K562 (cell line): Measurements from ENCODE around the gene HAL. TPM values are rescaled to one million over a fixed set of nuclear protein-coding genes. Genes with fewer than 3 reads are reported as not detected.

Source experiments
- ATF7 ChIP-seq: fragments of 450-650 bp; IDR thresholded peaks from 2 replicates; pipeline ENCODE4 v1.7.1; 2014; ENCODE audit warnings: mild to moderate bottlenecking, moderate library complexity
- CBFA2T2 ChIP-seq: fragments of 450-650 bp; conservative IDR thresholded peaks from 2 replicates; pipeline ENCODE4 v1.6.1; 2017; ENCODE audit warnings: mild to moderate bottlenecking
- CREB3L1 ChIP-seq: fragments of 450-650 bp; IDR thresholded peaks from 2 replicates; pipeline ENCODE4 v1.6.1; 2014; ENCODE audit warnings: low read depth, mild to moderate bottlenecking, moderate library complexity, borderline replicate concordance
- DEAF1 ChIP-seq: fragments of 450-650 bp; formaldehyde crosslinking; IDR thresholded peaks from 2 replicates; pipeline ENCODE4 v1.4.0; 2020; ENCODE audit warnings: mild to moderate bottlenecking, moderate library complexity
- ELF4 ChIP-seq: fragments of 450-650 bp; formaldehyde crosslinking; IDR thresholded peaks from 2 replicates; pipeline ENCODE4 v1.4.0; 2022; ENCODE audit warnings: missing genetic modification characterization
- GATAD2B ChIP-seq: fragments of 450-650 bp; IDR thresholded peaks from 2 replicates; pipeline ENCODE4 v1.6.1; 2017; ENCODE audit warnings: mild to moderate bottlenecking, borderline replicate concordance
- KAT2B ChIP-seq: IDR thresholded peaks from one replicate; pipeline ENCODE4 v1.6.1; 2012; ENCODE audit warnings: low read depth, mild to moderate bottlenecking, control low read depth, inconsistent platforms, low read length, moderate library complexity
- NFATC3 ChIP-seq: fragments of 450-650 bp; IDR thresholded peaks from 2 replicates; pipeline ENCODE4 v1.6.1; 2017; ENCODE audit warnings: mild to moderate bottlenecking
- NFRKB ChIP-seq: fragments of 450-650 bp; IDR thresholded peaks from 2 replicates; pipeline ENCODE4 v1.6.1; 2016; ENCODE audit warnings: low read depth
- POU5F1 ChIP-seq: fragments of 150-350 bp; IDR thresholded peaks from 2 replicates; pipeline ENCODE4 v1.6.1; 2014; ENCODE audit warnings: borderline replicate concordance, low read length, low read depth, mild to moderate bottlenecking; ENCODE audit not compliant: partially characterized antibody
- SAP30 ChIP-seq: fragments of 200-600 bp; sonication (generic); IDR thresholded peaks from 2 replicates; pipeline ENCODE4 v1.6.1; 2012; ENCODE audit warnings: borderline replicate concordance, low read depth, mild to moderate bottlenecking, moderate library complexity, low read length, control low read depth, inconsistent platforms; ENCODE audit not compliant: insufficient read depth, poor library complexity, severe bottlenecking
- SMC3 ChIP-seq: conservative IDR thresholded peaks from 2 replicates; pipeline ENCODE4 v1.6.1; 2011; ENCODE audit warnings: low read depth, low read length, improper control_type of control experiment; ENCODE audit not compliant: insufficient read depth
- SP1 ChIP-seq: sonication (generic); formaldehyde crosslinking; IDR thresholded peaks from 2 replicates; pipeline ENCODE4 v1.8.1; 2022; ENCODE audit warnings: mild to moderate bottlenecking, missing genetic modification reagents
- SP2 ChIP-seq: IDR thresholded peaks from 2 replicates; pipeline ENCODE4 v1.6.1; 2011; ENCODE audit warnings: mild to moderate bottlenecking, low read depth, low read length, moderate library complexity; ENCODE audit not compliant: poor library complexity, severe bottlenecking; ENCODE audit errors: extremely low read depth
- SUPT5H ChIP-seq: fragments of 450-650 bp; IDR thresholded peaks from 2 replicates; pipeline ENCODE4 v1.6.1; 2016
- XRCC4 ChIP-seq: IDR thresholded peaks from one replicate; pipeline ENCODE4 v1.6.1; 2011; ENCODE audit not compliant: insufficient read depth, insufficient read length; ENCODE audit errors: extremely low read depth
- ZNF609 ChIP-seq: sonication (generic); formaldehyde crosslinking; IDR thresholded peaks from 2 replicates; pipeline ENCODE4 v1.8.1; 2023; ENCODE audit warnings: missing genetic modification reagents, mild to moderate bottlenecking, borderline replicate concordance
- ZNF644 ChIP-seq: fragments of 200-800 bp; sonication (Bioruptor generic); IDR thresholded peaks from 2 replicates; pipeline ENCODE4 v1.6.1; 2016; ENCODE audit warnings: low read depth, missing genetic modification characterization, missing compliant biosample characterization
- polyA plus RNA-seq, 8 experiments: library from polyadenylated mRNA; depleted of rRNA in 4 of 8; stranded (reverse) in 5 of 8; unstranded in 3 of 8; fragments of >200 nt; fragmentation: Nextera tagmentation in 2 of 8; fragmentation: Illumina TruSeq in 1 of 8; extraction: Ambion mirVana in 2 of 8; extraction: Trizol in 1 of 8; gene quantifications; 2 replicates each; pipeline versions ENCODE4 v1.2.1 to v1.2.3, GENCODE V29; 2011 to 2014; ENCODE audit warnings: inconsistent platforms in 1 of 8, missing spikeins in 1 of 8
- total RNA-seq, 7 experiments: library from RNA; depleted of rRNA in 6 of 7; stranded (reverse); fragments of >200 nt in 6 of 7; fragmentation: Illumina TruSeq in 2 of 7; extraction: Trizol in 2 of 7; gene quantifications; 2 replicates each; pipeline versions ENCODE4 v1.2.1 to v1.2.3, GENCODE V29; 2011 to 2021; ENCODE audit warnings: low replicate concordance in 1 of 7

HAL gene
- total and polyA plus RNA-seq, 9 of the 15 experiments (the other 6 are each of a cell fraction or from before 2014, with no cell fraction given): 0.03 to 0.36 (median 0.20) TPM; not detected in 4

GRCh38 chr12:95998611-95999286 is 2.6 kb upstream of the HAL start (continued):
- TF ChIP-seq KAT2B: no peak
- TF ChIP-seq POU5F1: no peak
- no peak for TF ChIP-seq SUPT5H
- no peak for TF ChIP-seq GATAD2B
- TF ChIP-seq NFRKB: no peak
- no peak for TF ChIP-seq NFATC3
- no peak for TF ChIP-seq SP2
- TF ChIP-seq ELF4 (CRISPR knock-in tag): no peak
- TF ChIP-seq CREB3L1: no peak
- TF ChIP-seq SAP30: no peak
- no peak for TF ChIP-seq SP1 (CRISPR knock-in tag)
- TF ChIP-seq ZNF609 (CRISPR knock-in tag): no peak
- peak; percentile 59 for TF ChIP-seq SMC3
- TF ChIP-seq DEAF1 (CRISPR knock-in tag): peak; percentile 76
- no peak for TF ChIP-seq CBFA2T2
- TF ChIP-seq ZNF644: no peak
- TF ChIP-seq ATF7: 0 out of 2 replicates have a peak, but pooled peaks have one; percentile 23
- no peak for TF ChIP-seq XRCC4
